GM21576 (cell line): ENCODE data around the gene PARD3.
"Not testable (repeated sequence)": the region's sequence is repeated elsewhere in the genome, so short reads cannot be mapped to it uniquely, and the experiment has no call there.

Experiments
- ATAC-seq: cut with Tn5 transposase; IDR thresholded peaks from one replicate; pipeline ENCODE4 v1.9.1; 2021; ENCODE audit warnings: mild to moderate bottlenecking, moderate library complexity; ENCODE audit not compliant: unreplicated experiment

PARD3 gene

GRCh38 chr10:34800624-34801023 lies 14.5 kb downstream of the PARD3 start:
- no peak for ATAC-seq

- ATAC-seq: no peak
Measured at GRCh38 chr10:34798654-34799053, 16.4 kb downstream of the PARD3 start.

DNA sequence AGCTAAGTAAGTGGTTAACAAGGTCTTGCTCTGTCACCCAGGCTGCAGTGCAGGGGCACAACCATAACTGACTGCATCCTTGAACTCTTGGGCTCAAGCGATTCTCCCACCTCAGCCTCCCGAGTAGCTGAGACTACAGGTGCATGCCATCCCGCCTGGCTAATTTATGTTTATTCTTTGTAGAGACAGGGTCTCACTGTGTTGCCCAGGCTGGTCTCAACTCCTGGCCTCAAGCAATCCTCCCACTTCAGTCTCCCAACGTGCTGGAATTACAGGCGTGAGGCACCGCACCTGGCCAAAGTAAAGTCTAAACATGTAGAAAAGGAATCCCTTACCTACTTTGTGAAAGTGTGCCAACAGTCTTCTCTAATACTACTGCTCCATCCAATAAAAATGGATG lies 17.9 kb downstream of the PARD3 start:
- no peak for ATAC-seq

DNA sequence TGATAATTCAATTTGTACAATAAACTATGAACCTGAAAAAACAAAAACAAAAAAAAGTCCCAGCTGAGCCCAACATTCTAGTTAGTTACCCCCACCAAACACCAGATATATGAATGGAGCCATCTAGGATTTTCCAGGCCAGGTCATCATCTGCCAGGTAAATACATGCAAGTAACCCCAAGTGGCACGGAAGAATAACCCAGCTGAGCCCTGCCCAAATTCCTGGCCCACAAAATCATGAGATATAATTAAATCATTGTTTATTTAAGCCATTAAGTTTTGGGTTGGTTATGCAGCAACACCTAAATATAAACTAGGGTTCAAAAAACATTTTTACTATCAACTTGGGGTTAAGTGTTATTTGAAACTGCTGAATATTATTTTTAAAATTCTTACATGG lies 19.0 kb downstream of the PARD3 start:
- ATAC-seq: no peak

GRCh38 chr10:34795334-34795733 lies 19.8 kb downstream of the PARD3 start:
- ATAC-seq: no peak

- ATAC-seq: no peak
Measured at GRCh38 chr10:34794835-34795234, 20.3 kb downstream of the PARD3 start.

- not testable (repeated sequence) for ATAC-seq
Measured at GRCh38 chr10:34793581-34793980, 21.5 kb downstream of the PARD3 start.

GRCh38 chr10:34792881-34793280 lies 22.2 kb downstream of the PARD3 start:
- ATAC-seq: no peak

GRCh38 chr10:34791947-34792346 lies 23.1 kb downstream of the PARD3 start:
- ATAC-seq: no peak

GRCh38 chr10:34791228-34791627 lies 23.9 kb downstream of the PARD3 start:
- no peak for ATAC-seq

DNA sequence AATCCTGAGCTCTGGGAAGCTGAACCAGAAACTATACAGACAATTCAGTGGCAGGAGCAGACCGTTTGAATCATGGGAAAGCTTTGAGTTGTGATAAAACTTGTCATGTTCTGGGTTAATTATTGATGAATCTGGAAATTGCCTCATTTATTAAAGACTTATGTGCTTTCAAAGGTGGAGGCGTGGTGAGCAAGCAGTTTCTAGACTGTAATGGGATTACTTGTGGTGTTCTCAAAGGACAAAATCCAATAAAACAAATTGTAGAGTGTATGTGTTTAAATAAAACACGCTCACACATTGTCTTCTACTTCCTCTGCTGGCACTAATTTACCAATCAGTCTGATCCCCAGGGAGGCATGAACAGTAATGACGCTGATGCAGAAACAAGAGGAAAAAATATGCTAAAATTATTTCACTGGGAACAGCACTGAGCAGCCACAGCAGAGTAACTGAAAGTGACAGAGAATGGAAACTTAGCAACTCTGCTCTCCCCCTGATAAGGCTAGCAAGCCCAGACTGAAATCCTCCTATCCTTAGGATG lies 25.1 kb downstream of the PARD3 start:
- ATAC-seq: no peak

DNA sequence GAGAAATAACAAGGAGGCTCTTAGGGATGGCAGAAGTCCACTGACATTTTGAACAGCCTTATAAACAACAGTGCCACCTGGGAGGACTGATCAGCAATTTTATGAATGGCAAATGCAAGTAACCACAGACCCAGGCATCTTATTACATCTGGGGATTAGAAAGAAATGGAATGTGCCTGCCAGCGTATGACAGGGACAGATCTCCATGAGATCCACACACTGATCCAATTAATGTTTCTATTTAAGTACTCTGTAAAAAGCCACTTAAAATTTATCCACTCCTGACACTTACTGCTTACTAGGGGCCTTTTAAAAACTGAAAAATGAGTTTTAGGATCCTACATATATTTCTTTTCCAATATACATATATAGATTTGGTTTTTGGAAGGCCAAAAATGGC lies 28.6 kb downstream of the PARD3 start:
- no peak for ATAC-seq

DNA sequence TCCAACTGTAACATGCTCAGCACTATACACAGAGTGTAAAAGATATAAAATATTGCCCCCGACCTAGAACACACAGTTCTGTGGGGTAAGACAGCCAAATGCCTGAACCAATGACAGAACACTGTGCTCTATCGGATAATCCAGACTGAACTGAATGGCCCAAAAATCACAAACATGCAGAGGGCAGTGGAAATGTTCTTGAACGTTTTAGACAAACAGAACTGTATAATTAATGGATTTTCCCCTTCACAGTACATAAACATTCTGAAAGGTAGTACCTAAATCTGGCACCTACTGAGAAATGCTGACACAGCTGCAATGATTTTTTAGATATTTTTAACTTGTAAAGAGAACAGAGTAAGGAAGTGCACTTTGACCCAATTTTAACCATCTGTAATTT lies 33.4 kb downstream of the PARD3 start:
- no peak for ATAC-seq

DNA sequence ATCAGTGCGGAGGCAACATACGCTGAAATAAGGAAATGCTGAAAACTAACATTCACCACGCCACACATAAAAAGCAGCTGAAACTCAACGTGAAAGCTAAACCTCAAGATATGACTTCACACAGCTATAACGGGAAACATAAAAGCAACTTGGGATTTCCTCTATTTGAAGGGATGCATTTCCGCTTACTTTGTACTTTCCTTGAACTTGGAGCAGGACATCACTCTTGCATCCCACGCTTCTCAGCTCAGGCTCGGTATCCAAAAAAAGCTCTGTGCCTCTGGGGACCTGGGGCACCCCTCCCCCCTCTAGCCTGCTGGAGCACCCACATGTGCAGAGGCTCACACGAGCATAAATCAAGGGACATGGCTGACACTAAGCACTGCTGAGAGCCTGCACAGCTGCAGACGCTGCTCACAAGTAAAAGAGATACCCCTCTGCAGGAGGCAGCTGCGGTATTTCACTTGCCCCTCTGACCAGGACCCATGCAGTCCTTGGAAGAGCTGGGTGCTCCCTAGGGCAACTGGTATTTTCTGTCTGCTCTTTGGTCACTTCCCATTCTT lies 34.2 kb downstream of the PARD3 start:
- peak; percentile 86 for ATAC-seq

GRCh38 chr10:34778237-34778636 lies 36.9 kb downstream of the PARD3 start:
- no peak for ATAC-seq

- ATAC-seq: no peak
Measured at GRCh38 chr10:34776090-34776690, 38.9 kb downstream of the PARD3 start.

- no peak for ATAC-seq
Measured at GRCh38 chr10:34775044-34775637, 40.0 kb downstream of the PARD3 start.

DNA sequence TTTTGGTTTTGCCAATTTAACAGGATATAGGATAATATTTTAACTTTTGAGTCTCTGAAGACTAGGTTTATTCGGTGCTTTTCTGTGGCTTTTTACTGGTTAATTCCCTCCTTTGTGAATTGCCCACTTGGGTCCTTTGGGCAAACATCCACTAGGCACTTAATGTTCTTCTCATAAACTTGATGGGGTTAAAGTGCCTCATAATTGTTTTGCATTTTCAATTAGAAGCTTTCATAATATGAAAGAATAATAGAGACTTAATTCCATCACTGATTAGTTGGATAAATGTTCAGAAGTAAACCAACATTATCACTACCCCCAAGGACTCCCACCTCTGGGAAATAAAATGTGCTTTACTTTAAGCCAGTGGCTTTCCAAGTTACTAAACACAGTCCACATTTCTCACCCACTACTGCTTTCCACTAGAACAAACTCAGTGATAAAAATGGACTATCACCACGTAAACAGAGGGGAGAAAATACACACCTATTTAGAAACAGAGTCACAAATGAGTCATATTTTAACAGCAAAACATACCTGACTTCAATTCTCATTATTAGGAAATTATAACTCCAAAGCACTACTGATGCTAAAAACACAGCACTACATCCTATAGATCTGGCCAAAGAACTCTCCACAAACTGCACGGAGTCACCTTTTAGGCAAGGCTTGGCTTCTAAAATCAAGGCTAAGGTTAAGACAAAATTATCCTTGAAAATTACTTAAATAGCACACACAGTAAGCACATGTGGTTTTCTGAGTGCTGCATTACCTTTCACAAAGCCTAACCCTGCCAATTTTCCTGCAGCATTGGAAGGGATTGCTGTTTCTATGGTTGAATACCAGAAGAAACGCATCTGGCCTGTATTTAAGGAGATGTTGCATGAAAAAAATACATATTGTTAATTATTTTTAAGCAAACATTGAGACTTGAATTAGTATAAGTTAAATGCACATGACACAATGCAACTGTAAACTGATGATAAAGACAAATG lies 41.2 kb downstream of the PARD3 start:
- no peak for ATAC-seq

- ATAC-seq: no peak
Measured at GRCh38 chr10:34771525-34771924, 43.6 kb downstream of the PARD3 start.

DNA sequence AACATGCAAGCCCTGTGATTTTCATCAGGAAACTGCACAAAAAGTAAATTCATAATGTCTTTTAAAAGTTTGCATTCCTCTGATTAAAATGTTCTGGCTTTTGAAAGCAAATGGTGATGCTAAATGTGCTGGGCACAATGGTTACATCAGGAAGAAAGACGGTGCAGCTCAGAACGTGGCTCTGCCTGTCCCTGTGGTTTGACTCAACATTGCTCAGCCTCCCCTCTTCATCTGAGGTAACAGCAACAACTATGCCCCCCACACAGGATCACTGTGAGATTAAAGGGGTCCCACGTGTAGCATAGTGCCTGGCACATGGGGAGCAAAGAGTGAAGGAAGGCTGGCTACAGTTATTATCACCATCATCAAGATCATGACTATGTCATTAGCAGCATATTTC lies 44.0 kb downstream of the PARD3 start:
- ATAC-seq: no peak

DNA sequence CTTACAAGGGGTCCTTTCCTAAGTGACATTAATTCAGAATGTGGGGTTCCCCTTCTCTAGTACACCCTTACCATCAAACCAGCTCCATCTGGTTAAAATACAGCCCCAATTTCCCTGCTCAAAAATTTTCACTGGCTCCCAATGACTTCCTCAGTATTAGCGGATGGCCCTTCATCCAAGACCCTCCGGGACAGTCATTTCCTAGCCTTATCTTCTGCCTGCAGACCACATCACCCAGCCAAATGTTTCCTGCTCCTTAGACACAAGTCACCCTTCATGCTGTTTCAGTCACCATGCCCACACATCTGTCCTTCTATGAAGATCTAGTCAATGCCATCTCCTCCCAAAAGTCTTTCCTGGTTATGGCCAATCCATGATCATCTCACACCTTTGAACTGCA lies 45.2 kb downstream of the PARD3 start:
- ATAC-seq: no peak
